Esophagus muscularis mucosa (tissue), 3 donors: ENCODE data around the gene CYB5RL.

Source experiments
- CTCF ChIP-seq, 3 experiments: fragments of 200-600 bp in 2 of 3; fragments of 450-650 bp in 1 of 3; sonication (generic) in 2 of 3; IDR thresholded peaks; one replicate each; pipeline ENCODE4 v1.5.1; 2017 to 2019; ENCODE audit warnings: antibody characterized with exemption in 3 of 3, mild to moderate bottlenecking in 2 of 3, moderate library complexity in 1 of 3
- POLR2A ChIP-seq: fragments of 450-650 bp; IDR thresholded peaks from one replicate; pipeline ENCODE4 v1.6.1; 2017; ENCODE audit warnings: antibody characterized with exemption, moderate library complexity, mild to moderate bottlenecking, low read depth
- POLR2AphosphoS5 ChIP-seq, 2 donors: sonication (generic); formaldehyde crosslinking; IDR thresholded peaks; one replicate each; pipeline ENCODE4 v1.6.1; 2017; ENCODE audit warnings: antibody characterized with exemption in 2 of 2

DNA sequence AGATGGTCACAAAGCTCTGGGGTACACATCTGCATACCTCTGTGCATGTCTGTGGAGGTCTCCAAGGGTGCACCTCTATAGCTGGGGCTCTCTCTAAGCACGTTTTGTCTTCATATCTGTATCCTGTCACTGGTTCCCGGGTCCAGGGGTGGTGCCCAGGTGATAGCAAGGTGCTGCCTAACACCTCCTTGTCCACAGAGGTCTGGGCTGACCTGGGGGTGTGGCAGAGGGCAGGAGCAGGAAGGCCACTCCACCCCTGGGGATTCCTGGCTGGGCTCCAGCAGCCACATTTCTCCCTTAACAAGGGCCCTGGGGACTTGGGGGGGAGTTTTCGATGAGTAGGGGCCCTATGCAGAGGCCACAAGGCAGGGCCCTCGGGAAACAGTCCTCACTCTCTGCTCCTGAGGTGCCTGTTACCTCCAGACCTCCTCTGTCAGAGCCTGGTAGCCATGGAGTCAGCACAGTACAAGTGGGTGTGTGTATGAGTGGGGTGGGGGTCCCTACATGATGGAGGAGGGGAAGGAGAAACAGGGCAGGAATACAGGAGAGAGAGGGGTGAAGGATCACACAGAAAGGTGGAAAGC, 40.0 kb downstream of the CYB5RL start:
- TF ChIP-seq CTCF (IDR thresholded peaks at IDR 0.05) (no peak), POLR2A (no peak), POLR2AphosphoS5 (IDR thresholded peaks at IDR 0.05) (no peak)
